HEK293 (cell line): ENCODE data around the gene HADHA.
A peak's percentile ranks its signal among the peaks of the same experiment; 100 is the strongest.

Source experiments
- FEZF1 ChIP-seq: fragments of 450-650 bp; formaldehyde crosslinking; IDR thresholded peaks from 2 replicates; pipeline ENCODE4 v1.5.1; 2016; ENCODE audit warnings: missing biosample characterization, missing genetic modification characterization
- MYNN ChIP-seq: fragments of 450-650 bp; formaldehyde crosslinking; IDR thresholded peaks from 2 replicates; pipeline ENCODE4 v1.5.1; 2016; ENCODE audit warnings: missing biosample characterization, missing genetic modification characterization, borderline replicate concordance
- PRDM1 ChIP-seq: fragments of 450-650 bp; formaldehyde crosslinking; IDR thresholded peaks from 2 replicates; pipeline ENCODE4; 2016; ENCODE audit warnings: missing biosample characterization, missing genetic modification characterization
- SCRT2 ChIP-seq: fragments of 450-650 bp; formaldehyde crosslinking; IDR thresholded peaks from 2 replicates; pipeline ENCODE4 v1.5.1; 2016; ENCODE audit warnings: missing biosample characterization, missing genetic modification characterization
- SP3 ChIP-seq: fragments of 450-650 bp; formaldehyde crosslinking; IDR thresholded peaks from 2 replicates; pipeline ENCODE4 v1.5.1; 2016; ENCODE audit warnings: missing biosample characterization, missing genetic modification characterization
- SP7 ChIP-seq: fragments of 450-650 bp; formaldehyde crosslinking; IDR thresholded peaks from 2 replicates; pipeline ENCODE4 v1.5.1; 2016; ENCODE audit warnings: missing biosample characterization, missing genetic modification characterization
- ZBTB1 ChIP-seq: fragments of 450-650 bp; formaldehyde crosslinking; IDR thresholded peaks from 2 replicates; pipeline ENCODE4 v1.5.1; 2016; ENCODE audit warnings: missing biosample characterization, missing genetic modification characterization
- ZEB2 ChIP-seq: fragments of 450-650 bp; formaldehyde crosslinking; IDR thresholded peaks from 2 replicates; pipeline ENCODE4 v1.5.1; 2016; ENCODE audit warnings: missing biosample characterization, missing genetic modification characterization
- ZFP37 ChIP-seq: fragments of 450-650 bp; formaldehyde crosslinking; IDR thresholded peaks from 2 replicates; pipeline ENCODE4 v1.5.1; 2016; ENCODE audit warnings: missing biosample characterization, missing genetic modification characterization
- ZFP69B ChIP-seq: fragments of 450-650 bp; formaldehyde crosslinking; IDR thresholded peaks from 2 replicates; pipeline ENCODE4 v1.5.1; 2016; ENCODE audit warnings: missing biosample characterization, missing genetic modification characterization
- ZNF10 ChIP-seq: fragments of 450-650 bp; formaldehyde crosslinking; IDR thresholded peaks from 2 replicates; pipeline ENCODE4 v1.5.1; 2017; ENCODE audit warnings: missing biosample characterization, missing genetic modification characterization
- ZNF175 ChIP-seq: fragments of 450-650 bp; formaldehyde crosslinking; IDR thresholded peaks from 2 replicates; pipeline ENCODE4 v1.5.1; 2016; ENCODE audit warnings: missing biosample characterization, missing genetic modification characterization
- ZNF311 ChIP-seq: fragments of 450-650 bp; formaldehyde crosslinking; IDR thresholded peaks from 2 replicates; pipeline ENCODE4 v1.5.1; 2017; ENCODE audit warnings: missing biosample characterization, missing genetic modification characterization, borderline replicate concordance
- ZNF37A ChIP-seq: fragments of 450-650 bp; IDR thresholded peaks from 2 replicates; pipeline ENCODE4 v1.5.1; 2018; ENCODE audit warnings: missing biosample characterization, missing genetic modification characterization
- ZNF416 ChIP-seq: fragments of 450-650 bp; formaldehyde crosslinking; IDR thresholded peaks from 2 replicates; pipeline ENCODE4 v1.5.1; 2016; ENCODE audit warnings: missing biosample characterization, missing genetic modification characterization
- ZNF514 ChIP-seq: fragments of 450-650 bp; formaldehyde crosslinking; IDR thresholded peaks from 2 replicates; pipeline ENCODE4 v1.5.1; 2016; ENCODE audit warnings: missing biosample characterization, missing genetic modification characterization
- ZNF548 ChIP-seq: fragments of 450-650 bp; formaldehyde crosslinking; IDR thresholded peaks from 2 replicates; pipeline ENCODE4 v1.5.1; 2016; ENCODE audit warnings: missing biosample characterization, missing genetic modification characterization
- ZNF549 ChIP-seq: fragments of 450-650 bp; IDR thresholded peaks from 2 replicates; pipeline ENCODE4 v1.5.1; 2018; ENCODE audit warnings: missing biosample characterization, missing genetic modification characterization, mild to moderate bottlenecking, inconsistent platforms, moderate library complexity
- ZNF768 ChIP-seq: fragments of 450-650 bp; formaldehyde crosslinking; IDR thresholded peaks from 2 replicates; pipeline ENCODE4 v1.5.1; 2018; ENCODE audit warnings: missing biosample characterization, mild to moderate bottlenecking, missing genetic modification characterization
- TF ChIP-seq, protein P1 (sequence below): fragments of 450-650 bp; formaldehyde crosslinking; IDR thresholded peaks from 2 replicates; pipeline ENCODE4 v1.5.1; 2016; ENCODE audit warnings: missing biosample characterization, missing genetic modification characterization
- TF ChIP-seq, protein P2 (sequence below): fragments of 450-650 bp; formaldehyde crosslinking; conservative IDR thresholded peaks from 2 replicates; pipeline ENCODE4 v1.5.1; 2016; ENCODE audit warnings: low read depth, missing biosample characterization, missing genetic modification characterization
- TF ChIP-seq, protein P3 (sequence below): fragments of 450-650 bp; formaldehyde crosslinking; IDR thresholded peaks from 2 replicates; pipeline ENCODE4 v1.5.1; 2017; ENCODE audit warnings: missing biosample characterization, missing genetic modification characterization
- TF ChIP-seq, protein P4 (sequence below): fragments of 450-650 bp; formaldehyde crosslinking; IDR thresholded peaks from 2 replicates; pipeline ENCODE4 v1.5.1; 2016; ENCODE audit warnings: missing biosample characterization, missing genetic modification characterization
- TF ChIP-seq, protein P5 (sequence below): fragments of 450-650 bp; formaldehyde crosslinking; IDR thresholded peaks from 2 replicates; pipeline ENCODE4 v1.5.1; 2016; ENCODE audit warnings: missing biosample characterization, missing genetic modification characterization
- TF ChIP-seq, protein P6 (sequence below): fragments of 450-650 bp; formaldehyde crosslinking; IDR thresholded peaks from 2 replicates; pipeline ENCODE4 v1.5.1; 2016; ENCODE audit warnings: missing biosample characterization, missing genetic modification characterization

The HADHA gene

DNA sequence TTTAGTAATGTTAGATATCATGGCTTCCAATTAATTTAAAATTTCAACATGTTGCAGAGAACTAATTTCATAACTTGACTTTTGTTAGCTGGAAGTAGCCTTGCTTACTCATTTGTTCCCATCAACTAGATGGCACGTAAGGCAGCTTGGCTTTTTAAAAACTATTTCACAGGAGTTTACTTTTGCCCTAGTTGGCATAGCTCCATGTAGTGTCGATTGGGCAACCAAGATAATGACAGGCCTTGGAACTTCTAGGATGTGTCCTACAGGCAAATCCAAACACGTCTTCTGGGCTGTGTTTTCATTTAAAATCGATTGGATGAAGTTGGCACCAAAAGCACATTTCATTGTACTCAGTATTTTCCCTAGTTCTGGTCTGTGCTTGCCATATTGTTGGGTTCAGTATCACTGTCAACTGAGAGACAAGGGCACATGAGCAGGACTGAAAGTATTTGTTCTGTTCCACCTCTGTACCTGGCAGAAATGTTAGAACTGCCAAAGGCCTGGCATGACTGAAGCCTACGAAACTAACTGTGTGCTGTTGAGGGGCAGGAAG lies 29.7 kb upstream of the HADHA start (continued):
- no peak for TF ChIP-seq ZNF548 (tag by site-specific recombination)
- TF ChIP-seq MYNN (tag by site-specific recombination), result no peak
- TF ChIP-seq, protein P1, sequence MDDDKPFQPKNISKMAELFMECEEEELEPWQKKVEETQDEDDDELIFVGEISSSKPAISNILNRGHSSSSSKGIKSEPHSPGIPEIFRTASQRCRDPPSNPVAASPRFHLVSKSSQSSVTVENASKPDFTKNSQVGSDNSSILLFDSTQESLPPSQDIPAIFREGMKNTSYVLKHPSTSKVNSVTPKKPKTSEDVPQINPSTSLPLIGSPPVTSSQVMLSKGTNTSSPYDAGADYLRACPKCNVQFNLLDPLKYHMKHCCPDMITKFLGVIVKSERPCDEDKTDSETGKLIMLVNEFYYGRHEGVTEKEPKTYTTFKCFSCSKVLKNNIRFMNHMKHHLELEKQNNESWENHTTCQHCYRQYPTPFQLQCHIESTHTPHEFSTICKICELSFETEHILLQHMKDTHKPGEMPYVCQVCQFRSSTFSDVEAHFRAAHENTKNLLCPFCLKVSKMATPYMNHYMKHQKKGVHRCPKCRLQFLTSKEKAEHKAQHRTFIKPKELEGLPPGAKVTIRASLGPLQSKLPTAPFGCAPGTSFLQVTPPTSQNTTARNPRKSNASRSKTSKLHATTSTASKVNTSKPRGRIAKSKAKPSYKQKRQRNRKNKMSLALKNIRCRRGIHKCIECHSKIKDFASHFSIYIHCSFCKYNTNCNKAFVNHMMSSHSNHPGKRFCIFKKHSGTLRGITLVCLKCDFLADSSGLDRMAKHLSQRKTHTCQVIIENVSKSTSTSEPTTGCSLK (tag by site-specific recombination), result no peak
- peak; percentile 57; the same call in 1 of the 2 replicates for TF ChIP-seq PRDM1 (tag by site-specific recombination)
- TF ChIP-seq ZNF768 (tag by site-specific recombination), result no peak
- no peak for TF ChIP-seq ZFP69B (tag by site-specific recombination)
- peak; percentile 95 for TF ChIP-seq SP7 (tag by site-specific recombination)
- peak; percentile 38; the same call in 1 of the 2 replicates for TF ChIP-seq ZEB2 (tag by site-specific recombination)
- no peak for TF ChIP-seq ZNF311 (tag by site-specific recombination)
- no peak for TF ChIP-seq ZNF514 (tag by site-specific recombination)
- TF ChIP-seq, protein P2, sequence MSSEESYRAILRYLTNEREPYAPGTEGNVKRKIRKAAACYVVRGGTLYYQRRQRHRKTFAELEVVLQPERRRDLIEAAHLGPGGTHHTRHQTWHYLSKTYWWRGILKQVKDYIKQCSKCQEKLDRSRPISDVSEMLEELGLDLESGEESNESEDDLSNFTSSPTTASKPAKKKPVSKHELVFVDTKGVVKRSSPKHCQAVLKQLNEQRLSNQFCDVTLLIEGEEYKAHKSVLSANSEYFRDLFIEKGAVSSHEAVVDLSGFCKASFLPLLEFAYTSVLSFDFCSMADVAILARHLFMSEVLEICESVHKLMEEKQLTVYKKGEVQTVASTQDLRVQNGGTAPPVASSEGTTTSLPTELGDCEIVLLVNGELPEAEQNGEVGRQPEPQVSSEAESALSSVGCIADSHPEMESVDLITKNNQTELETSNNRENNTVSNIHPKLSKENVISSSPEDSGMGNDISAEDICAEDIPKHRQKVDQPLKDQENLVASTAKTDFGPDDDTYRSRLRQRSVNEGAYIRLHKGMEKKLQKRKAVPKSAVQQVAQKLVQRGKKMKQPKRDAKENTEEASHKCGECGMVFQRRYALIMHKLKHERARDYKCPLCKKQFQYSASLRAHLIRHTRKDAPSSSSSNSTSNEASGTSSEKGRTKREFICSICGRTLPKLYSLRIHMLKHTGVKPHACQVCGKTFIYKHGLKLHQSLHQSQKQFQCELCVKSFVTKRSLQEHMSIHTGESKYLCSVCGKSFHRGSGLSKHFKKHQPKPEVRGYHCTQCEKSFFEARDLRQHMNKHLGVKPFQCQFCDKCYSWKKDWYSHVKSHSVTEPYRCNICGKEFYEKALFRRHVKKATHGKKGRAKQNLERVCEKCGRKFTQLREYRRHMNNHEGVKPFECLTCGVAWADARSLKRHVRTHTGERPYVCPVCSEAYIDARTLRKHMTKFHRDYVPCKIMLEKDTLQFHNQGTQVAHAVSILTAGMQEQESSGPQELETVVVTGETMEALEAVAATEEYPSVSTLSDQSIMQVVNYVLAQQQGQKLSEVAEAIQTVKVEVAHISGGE, result no peak
- TF ChIP-seq, protein P3, sequence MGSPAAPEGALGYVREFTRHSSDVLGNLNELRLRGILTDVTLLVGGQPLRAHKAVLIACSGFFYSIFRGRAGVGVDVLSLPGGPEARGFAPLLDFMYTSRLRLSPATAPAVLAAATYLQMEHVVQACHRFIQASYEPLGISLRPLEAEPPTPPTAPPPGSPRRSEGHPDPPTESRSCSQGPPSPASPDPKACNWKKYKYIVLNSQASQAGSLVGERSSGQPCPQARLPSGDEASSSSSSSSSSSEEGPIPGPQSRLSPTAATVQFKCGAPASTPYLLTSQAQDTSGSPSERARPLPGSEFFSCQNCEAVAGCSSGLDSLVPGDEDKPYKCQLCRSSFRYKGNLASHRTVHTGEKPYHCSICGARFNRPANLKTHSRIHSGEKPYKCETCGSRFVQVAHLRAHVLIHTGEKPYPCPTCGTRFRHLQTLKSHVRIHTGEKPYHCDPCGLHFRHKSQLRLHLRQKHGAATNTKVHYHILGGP (tag by site-specific recombination), result peak; percentile 63; the same call in 1 of the 2 replicates
- TF ChIP-seq ZBTB1 (tag by site-specific recombination), result no peak
- TF ChIP-seq ZFP37, result no peak
- TF ChIP-seq, protein P4, sequence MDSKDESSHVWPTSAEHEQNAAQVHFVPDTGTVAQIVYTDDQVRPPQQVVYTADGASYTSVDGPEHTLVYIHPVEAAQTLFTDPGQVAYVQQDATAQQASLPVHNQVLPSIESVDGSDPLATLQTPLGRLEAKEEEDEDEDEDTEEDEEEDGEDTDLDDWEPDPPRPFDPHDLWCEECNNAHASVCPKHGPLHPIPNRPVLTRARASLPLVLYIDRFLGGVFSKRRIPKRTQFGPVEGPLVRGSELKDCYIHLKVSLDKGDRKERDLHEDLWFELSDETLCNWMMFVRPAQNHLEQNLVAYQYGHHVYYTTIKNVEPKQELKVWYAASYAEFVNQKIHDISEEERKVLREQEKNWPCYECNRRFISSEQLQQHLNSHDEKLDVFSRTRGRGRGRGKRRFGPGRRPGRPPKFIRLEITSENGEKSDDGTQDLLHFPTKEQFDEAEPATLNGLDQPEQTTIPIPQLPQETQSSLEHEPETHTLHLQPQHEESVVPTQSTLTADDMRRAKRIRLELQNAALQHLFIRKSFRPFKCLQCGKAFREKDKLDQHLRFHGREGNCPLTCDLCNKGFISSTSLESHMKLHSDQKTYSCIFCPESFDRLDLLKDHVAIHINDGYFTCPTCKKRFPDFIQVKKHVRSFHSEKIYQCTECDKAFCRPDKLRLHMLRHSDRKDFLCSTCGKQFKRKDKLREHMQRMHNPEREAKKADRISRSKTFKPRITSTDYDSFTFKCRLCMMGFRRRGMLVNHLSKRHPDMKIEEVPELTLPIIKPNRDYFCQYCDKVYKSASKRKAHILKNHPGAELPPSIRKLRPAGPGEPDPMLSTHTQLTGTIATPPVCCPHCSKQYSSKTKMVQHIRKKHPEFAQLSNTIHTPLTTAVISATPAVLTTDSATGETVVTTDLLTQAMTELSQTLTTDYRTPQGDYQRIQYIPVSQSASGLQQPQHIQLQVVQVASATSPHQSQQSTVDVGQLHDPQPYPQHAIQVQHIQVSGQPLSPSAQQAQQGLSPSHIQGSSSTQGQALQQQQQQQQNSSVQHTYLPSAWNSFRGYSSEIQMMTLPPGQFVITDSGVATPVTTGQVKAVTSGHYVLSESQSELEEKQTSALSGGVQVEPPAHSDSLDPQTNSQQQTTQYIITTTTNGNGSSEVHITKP (tag by site-specific recombination), result peak; percentile 50
- no peak for TF ChIP-seq ZNF416 (tag by site-specific recombination)
- TF ChIP-seq ZNF549 (tag by site-specific recombination), result no peak
- TF ChIP-seq ZNF175 (tag by site-specific recombination), result no peak
- no peak for TF ChIP-seq ZNF37A
- TF ChIP-seq, protein P5, sequence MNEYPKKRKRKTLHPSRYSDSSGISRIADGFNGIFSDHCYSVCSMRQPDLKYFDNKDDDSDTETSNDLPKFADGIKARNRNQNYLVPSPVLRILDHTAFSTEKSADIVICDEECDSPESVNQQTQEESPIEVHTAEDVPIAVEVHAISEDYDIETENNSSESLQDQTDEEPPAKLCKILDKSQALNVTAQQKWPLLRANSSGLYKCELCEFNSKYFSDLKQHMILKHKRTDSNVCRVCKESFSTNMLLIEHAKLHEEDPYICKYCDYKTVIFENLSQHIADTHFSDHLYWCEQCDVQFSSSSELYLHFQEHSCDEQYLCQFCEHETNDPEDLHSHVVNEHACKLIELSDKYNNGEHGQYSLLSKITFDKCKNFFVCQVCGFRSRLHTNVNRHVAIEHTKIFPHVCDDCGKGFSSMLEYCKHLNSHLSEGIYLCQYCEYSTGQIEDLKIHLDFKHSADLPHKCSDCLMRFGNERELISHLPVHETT, result no peak
- TF ChIP-seq SCRT2 (tag by site-specific recombination), result peak; percentile 27; the same call in 1 of the 2 replicates
- no peak for TF ChIP-seq SP3
- TF ChIP-seq ZNF10 (tag by site-specific recombination), result no peak
- TF ChIP-seq, protein P6, sequence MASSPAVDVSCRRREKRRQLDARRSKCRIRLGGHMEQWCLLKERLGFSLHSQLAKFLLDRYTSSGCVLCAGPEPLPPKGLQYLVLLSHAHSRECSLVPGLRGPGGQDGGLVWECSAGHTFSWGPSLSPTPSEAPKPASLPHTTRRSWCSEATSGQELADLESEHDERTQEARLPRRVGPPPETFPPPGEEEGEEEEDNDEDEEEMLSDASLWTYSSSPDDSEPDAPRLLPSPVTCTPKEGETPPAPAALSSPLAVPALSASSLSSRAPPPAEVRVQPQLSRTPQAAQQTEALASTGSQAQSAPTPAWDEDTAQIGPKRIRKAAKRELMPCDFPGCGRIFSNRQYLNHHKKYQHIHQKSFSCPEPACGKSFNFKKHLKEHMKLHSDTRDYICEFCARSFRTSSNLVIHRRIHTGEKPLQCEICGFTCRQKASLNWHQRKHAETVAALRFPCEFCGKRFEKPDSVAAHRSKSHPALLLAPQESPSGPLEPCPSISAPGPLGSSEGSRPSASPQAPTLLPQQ, result peak; percentile 49; the same call in 1 of the 2 replicates
- TF ChIP-seq FEZF1 (tag by site-specific recombination), result no peak
